GM21381 (cell line): ENCODE measurements around the gene PERM1.
"Not testable (repeated sequence)": the region's sequence is repeated elsewhere in the genome, so short reads cannot be mapped to it uniquely, and the experiment has no call there.

Experiments used
- ATAC-seq: cut with Tn5 transposase; IDR thresholded peaks from one replicate; pipeline ENCODE4 v1.9.1; 2021; ENCODE audit warnings: mild to moderate bottlenecking, moderate library complexity; ENCODE audit not compliant: unreplicated experiment

Gene PERM1

DNA sequence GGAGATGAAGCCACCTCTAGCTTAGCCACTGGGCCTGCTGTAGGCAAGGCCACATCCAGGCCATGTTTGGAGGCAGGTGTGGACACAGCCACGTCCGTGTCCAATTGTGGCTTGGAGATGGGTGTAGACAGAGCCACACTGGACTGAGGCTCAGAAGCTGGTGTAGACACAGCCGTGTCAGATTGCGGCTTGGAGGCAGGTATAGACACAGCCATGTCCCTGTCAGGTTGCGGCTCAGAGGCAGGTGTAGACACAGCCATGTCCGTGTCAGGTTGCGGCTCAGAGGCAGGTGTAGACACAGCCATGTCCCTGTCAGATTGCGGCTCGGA lies 2.2 kb downstream of the PERM1 start:
- ATAC-seq: no peak

DNA sequence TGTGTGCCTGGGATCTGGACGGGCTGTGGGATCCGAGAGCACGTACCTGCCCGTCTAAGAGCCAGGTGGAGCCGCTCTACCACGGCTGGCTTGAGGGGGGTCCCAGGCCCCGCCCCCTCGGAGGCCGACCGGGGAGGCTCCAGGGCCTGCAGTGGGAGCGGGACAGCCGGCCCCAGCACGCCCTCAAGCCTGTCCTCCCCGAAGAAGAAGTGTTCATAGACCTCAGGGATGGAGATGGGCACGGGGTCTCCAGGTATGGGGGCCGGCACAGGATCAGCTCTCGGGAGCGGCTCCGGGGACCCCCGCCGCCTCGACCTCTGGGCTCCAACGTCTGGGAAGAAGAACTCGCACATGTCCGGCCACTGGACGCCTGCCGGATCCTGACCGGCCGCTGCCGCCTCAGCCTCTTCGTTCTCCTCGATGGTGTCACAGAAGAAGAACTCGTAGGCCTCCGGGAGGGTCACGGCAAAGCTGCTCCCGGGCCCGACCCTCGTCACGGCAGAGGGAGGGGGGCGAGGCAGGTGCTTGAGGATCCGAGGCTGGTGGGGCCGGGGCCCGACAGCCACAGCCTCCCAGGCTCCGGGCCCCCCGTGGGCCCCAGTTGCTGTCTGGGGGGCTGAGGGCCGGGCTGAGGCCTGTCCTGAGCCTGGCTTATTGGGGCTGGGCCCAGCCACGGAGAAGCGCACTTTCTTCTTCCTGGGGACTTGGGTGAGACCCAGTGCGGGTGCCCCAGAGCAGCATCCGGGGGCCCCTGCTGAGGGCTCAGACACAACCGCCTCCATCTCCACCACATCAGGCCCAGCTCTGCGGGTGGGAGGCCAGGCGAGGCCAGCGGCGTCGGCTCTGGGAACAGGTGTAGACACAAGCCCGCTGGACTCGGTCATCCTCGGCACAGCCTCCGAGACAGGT lies 2.8 kb downstream of the PERM1 start:
- no peak for ATAC-seq

DNA sequence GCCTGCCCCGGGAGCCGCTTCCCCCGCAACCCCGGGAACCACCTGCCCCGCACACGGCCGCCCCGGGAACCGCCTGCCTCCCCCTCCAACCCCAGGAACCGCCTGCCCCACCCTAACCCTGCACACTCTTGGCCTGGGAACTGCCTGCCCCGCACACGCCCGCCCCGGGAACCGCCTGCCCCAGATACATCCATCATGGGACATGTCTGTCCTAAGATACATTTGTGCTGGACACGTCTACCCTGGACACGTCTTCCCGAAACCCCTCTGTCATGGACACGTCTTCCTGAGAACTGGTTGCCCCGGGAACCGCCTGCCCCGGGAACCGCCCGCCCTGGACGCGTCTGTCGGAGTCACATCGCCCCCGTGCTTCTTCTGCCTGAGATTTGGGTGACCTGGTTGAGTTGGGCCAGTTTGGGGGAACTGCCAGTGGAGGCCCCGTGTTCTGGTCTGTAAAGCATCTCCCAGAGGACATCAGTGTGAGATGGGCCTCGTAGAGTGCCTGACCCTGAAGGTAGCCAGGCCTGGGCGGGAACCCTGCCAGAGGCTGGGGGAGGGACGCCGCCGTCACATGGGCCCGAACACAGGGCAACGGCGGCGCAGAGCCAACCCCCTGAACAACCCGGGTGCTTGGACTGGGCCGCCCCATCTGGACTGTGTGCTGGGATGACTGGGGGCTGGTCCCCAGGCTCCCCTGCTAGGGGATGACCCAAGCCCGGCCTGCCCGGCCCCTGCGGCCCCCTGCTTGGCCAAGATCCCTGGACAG lies 3.6 kb downstream of the PERM1 start:
- ATAC-seq: no peak

DNA sequence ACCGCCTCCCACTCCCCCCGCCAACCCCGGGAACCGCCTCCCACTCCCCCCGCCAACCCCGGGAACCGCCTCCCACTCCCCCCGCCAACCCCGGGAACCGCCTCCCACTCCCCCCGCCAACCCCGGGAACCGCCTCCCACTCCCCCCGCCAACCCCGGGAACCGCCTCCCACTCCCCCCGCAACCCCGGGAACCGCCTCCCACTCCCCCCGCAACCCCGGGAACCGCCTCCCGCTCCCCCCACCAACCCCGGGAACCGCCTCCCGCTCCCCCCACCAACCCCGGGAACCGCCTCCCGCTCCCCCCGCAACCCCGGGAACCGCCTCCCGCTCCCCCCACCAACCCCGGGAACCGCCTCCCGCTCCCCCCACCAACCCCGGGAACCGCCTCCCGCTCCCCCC lies 5.1 kb downstream of the PERM1 start:
- ATAC-seq: not testable (repeated sequence)

DNA sequence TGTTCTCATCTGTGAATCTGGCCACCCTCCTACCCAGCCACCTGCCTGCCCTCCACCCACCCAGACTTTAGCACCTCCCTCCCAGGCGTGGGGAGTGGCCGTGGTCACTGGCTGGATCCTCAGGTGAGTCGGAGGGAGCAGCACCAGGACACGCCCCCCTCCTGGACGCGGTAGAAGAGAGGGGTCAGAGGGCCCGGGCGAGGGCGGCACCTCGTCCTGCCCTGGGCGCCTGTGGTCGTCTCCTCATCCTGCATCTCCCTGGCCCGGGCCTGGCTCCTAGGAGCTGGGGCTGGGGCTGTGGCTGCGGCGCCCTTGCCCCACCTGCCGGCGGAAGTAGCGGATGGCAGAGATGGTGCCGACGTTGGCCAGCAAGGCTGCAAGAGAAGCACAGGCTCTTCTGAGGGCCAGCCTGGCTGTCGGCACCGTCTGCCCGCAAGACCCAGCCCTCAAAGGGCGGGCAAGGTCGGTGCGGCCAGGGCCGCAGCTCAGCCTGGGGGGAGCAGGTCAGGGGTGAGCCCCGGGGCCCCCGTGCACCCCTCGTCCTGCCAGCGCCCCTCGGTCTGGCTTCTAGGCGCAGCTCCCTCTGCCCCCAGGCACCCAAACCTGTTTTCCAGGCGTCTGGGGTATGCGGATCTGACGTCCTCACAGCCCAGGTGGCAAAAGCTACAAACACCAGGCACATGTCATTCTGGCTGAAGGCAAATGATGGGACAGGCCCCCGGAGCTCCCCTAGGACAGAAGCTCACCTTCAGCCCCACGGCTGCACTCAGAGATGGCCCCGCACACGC lies 5.8 kb downstream of the PERM1 start:
- ATAC-seq: no peak

DNA sequence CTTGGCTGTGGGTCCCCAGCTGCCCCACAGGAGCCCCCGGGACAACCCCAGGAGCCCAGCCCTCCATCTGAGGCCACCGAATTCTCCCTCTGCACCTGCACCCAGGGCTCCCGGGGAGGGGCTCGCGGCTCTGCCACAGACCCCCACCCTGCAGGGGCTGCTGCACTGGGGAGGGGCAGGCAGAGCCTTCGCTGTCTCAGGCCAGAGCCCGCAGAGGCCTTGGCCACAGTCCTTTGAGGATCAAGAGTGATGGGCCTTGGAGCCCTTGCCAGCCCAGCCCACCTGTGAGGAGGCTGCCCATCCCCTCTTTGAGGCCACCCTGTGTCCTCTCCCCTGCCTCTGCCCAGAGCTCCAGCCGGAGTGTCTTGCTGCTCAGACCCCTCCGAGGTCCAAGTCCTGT lies 6.5 kb downstream of the PERM1 start:
- no peak for ATAC-seq

DNA sequence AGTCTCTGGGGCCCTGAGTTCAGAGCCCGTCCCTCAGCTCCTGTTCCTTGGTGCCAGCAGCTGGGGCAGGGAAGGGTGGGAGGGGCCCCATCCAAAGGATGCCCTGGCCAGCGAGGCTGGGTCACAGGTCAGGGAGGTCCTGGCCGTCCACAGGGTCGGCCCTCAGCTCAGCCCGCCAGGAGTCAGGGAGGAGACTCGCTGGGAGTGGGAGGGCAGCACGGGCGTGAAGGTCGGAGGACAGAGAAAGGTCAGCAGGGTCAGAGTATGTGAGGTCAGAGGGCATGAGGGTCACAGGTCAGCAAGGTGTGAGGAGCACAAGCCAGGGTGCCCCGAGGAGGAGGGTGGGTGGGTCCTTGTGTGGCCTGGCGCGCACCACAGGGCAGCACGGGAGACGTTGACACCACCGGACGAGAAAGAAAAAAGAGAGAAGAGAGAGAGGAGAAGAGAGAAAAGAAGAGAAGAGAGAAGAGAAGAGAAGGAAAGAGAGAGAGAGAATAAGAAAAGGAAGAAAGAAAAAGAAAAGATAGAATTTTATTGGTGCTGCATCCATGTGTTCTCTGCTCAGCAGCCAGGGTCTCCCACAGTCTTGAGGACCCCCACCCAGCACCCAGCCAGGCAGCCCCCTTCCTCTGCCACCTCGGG lies 7.1 kb downstream of the PERM1 start:
- ATAC-seq: no peak

DNA sequence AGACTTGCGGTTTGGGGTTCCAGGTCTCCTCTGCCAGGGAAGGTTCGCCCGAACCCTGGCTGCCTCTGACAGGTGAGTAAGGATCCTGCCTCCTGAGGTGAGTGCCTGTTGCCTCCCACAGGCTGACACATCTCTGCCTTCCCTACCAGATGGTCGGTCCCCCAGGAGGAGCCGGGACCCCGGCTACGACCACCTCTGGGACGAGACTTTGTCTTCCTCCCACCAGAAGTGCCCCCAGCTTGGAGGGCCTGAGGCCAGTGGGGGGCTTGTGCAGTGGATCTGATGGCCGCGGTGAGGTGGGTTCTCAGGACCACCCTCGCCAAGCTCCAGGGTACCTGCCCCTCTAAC lies 7.6 kb downstream of the PERM1 start:
- no peak for ATAC-seq

DNA sequence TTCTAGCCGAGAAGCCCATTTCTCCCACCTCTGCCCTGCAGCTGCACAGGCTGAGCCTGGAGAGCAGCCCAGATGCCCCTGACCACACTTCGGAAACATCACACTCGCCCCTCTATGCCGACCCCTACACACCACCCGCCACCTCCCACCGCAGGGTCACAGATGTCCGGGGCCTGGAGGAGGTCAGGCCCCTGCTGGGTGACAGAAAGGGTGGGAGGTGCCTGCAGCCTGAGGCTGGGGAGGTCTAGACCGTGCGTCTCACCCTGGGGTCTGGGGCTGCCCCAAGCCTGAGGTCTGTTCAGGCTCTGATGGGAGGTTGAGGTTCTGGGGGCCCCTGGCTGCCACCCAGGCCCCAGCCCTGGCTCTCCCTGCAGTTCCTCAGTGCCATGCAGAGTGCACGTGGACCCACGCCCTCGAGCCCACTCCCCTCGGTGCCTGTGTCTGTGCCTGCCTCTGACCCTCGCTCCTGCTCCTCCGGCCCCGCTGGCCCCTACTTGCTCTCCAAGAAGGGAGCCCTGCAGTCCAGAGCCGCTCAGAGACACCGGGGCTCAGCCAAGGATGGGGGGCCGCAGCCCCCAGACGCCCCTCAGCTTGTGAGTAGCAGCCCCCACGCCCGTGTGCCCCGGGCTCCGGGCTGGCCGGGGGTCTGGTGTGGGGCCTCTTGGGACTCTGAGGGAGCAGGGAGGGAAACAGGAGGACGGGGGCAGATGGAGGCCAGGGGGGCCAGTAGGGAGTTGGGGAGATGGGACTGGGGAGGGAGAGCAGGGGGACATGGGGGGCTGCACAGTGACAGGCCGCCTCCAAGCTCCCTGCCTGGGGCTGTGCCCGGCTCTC lies 8.2 kb downstream of the PERM1 start:
- no peak for ATAC-seq

DNA sequence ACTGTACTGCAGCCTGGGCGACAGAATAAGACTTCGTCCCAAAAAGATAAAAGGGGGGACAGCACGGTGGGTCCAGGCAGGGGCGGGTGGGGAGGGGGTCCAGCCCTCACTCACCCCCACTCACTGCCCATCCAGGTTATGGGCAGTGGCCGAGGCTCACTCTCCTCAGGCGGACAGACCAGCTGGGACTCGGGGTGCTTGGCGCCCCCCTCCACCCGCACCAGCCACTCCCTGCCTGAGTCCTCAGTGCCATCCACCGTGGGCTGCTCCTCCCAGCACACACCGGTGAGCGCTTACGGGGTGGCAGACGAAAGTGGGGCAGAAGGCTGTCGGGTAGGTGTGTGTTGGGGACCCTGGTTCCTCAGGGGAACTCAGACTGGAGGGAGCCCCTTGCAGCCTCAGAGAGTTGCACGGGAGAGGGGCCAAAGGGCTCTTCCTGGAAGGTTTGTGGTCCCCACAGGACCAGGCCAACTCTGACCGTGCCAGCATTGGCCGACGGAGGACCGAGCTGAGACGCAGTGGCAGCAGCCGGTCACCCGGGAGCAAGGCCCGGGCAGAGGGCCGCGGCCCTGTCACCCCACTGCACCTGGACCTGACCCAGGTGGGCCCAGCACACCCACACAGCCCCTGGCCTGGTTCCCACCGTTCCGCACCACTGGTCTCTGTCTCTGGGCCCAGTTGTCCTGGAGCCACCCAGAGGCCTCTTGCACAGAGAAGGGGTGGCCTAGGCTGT lies 9.0 kb downstream of the PERM1 start:
- ATAC-seq: no peak

DNA sequence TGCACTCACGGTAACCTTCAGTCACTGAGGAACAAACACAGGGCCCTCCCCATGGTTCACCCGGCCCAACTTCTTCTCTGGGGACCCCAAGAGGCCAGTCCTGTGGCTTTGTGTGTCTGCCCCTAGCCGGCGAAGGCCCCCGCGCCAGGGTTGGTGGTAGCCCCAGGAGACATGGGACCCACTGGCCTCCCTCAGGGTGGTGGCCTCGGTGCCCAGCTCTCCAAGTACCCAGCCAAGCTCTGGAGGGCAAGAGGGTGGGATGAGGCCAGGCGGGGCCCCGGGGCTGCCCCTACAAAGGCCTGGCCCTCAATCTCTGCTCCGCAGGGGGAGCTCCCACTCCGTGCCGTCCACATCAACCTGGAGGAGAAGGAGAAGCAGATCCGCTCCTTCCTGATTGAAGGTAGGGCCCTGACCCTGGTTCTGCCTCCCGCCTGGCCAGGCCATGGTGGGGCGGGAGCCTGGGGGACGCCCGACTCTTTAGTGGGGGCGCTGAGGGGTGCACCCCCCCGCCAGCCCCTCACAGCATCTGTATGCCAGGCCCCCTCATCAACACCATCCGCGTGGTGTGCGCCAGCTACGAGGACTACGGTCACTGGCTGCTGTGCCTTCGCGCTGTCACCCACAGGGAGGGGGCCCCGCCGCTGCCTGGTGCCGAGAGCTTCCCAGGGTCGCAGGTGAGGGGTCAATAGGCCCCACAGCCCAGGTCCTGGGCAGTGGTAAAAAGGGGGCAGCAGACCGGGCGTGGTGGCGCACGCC lies 10.0 kb downstream of the PERM1 start:
- ATAC-seq: no peak

DNA sequence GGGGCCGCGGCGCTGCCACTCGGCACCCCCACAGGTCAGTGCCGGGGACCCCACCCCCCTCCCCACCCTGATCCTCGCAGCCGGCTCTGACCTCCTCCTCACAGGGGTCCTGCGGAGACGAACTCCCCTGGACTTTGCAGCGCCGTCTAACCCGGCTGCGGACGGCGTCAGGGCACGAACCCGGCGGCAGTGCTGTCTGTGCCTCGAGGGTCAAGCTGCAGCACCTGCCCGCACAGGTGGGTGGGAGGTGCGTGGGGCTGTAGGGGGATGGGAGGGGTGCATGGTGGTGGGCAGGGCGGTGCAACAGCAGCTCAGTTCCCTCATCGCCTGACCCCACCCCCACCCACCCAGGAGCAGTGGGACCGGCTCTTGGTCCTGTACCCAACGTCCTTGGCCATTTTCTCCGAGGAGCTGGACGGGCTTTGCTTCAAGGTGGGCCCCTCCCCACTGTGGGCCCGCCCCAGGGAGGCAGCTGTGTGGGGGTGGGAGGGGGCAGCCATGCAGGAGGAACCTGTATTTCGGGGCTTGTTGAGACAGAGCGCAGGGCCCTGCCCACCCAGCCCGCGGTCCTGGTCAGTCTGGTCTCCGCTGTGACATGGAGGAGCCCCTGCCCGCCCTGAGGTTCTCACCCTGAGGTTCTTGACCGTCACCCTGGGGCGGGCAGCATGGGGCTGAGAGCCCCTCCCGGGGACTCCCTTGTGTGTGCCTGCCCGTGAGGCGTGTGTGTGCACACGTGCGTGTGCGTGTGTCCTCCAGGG lies 10.7 kb downstream of the PERM1 start:
- ATAC-seq: no peak

DNA sequence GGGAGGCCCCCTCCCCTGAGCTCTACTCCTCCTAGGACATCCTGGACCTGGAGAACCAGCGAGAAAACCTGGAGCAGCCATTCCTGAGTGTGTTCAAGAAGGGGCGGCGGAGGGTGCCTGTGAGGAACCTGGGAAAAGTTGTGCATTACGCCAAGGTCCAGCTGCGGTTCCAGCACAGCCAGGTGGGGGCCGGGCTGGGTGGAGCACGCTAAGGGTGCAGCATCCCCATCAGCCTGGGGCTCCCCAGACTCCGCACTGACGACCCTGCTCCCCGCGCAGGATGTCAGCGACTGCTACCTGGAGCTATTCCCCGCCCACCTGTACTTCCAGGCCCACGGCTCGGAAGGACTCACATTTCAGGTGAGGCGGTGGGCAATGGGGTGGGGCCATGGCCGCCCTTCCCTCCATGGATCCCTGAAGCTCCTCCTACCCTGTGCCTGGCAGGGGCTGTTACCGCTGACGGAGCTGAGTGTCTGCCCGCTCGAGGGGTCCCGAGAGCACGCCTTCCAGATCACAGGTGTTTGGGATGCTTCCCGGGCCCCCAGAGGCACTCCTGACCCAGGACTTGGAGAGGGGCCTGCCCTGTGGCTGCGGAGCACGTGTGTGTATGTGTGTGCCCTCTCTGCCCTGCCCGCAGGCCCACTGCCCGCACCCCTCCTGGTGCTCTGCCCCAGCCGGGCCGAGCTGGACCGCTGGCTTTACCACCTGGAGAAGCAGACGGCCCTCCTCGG lies 11.5 kb downstream of the PERM1 start:
- ATAC-seq: no peak

DNA sequence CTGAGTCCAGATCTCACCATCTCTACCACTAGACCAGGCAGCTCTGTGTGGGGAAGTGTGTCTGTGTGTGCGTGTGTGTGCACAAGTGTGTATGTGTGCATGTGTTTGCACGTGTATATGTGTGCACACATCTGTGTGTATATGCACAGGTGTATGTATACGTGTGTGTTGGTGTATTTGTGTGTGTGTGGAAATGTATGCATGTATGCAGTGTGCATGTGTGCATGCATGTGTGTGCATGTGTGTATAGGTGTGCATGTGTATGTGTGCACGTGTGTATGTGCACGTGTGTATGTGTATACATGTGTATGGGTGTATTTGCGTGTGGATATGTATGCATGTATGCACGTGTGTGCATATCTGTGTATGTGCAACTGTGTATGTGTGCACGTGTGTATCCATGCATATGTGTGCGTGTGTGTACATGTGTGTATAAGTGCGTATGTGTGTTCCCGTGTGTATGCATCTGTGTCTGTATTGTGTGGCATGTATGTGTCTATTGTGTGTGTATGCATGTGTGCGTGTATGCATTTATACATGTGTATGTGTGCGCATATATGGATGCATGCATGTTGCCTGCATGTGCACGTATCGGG lies 12.5 kb downstream of the PERM1 start:
- no peak for ATAC-seq

DNA sequence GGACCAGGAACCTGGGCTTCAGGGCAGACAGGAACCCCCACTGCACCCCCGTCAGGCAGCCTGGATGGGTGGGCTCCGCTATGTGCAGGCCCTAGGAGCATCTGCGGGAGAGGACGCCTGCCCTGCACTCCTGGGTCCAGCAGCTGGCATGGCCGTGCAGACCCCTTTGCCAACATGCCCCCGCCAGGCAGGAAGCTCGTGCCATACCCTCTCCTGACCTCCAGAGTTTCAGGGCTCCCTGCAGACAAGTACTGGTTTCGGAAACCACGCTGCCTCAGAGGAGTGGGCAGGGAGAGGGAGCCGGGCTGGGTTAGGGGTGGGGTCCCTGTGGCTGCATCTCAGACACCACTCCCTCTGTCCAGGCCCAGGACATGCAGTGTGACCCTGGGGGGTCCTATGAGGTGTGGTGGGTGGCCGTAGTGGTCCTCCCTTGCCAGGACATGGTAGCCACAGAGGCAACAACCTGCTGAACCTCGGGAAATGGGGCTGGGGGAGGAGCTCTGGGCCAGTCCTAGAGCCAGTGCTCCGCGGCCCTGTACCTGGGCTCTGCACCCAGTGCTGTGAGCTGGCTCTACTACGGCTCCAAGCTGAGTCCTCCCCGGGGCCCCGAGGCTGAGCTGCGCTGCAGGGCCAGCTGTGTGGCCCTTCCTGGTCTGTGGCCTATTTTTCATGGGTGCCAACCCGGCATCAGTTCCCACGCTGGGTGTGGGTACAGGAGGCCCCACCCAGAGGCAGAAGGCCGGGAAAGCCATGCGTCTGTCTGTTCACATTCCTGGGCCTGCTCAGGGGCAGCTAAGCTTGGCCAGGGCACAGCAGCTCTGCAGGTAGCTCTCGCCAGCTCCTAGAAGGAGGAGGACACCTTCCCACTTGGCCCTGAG lies 14.2 kb downstream of the PERM1 start:
- ATAC-seq: no peak

DNA sequence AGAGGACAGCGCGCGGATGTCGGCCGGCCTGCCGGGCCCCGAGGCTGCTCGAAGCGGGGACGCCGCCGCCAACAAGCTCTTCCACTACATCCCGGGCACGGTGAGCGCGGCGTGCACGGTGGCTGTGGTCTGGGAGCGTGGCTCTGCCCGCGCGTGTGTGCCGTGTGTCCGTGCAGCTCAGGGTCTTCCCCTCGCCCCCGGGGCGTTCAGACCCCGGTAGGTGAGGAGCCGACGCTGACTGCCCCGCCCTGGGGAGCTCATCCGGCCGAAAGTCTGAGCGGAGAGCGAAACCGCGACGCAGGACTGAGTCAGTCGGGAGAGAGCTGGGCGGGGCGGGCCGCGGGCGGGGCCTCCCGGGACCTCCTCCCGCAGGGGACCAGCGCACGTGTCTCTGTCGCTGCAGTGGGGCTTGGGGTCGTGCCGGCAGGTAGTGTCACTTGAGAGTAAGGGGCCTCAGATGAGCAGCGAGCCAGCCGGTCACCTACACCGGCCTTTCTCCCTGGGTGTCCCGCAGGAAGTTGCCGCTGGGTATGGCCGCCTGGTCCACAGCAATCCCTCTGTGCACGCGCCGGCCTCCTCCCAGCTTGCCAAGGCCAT lies 15.1 kb downstream of the PERM1 start:
- peak; percentile 68 for ATAC-seq
